Thymus (tissue), 11 donors: ENCODE measurements around the gene PBXIP1. TPM values are rescaled to one million over a fixed set of nuclear protein-coding genes. Genes with fewer than 3 reads are reported as not detected.

Source experiments
- DNase-seq, 9 donors: peaks; one replicate each; pipeline ENCODE4 v3.0.0-alpha.2; 2013; ENCODE audit warnings: low spot score in 9 of 9, low read depth in 6 of 9, missing footprints in 1 of 9
- H3K27ac ChIP-seq, 2 donors: one replicate each; pipeline ENCODE4 v1.5.1; 2013; ENCODE audit warnings: control low read depth in 1 of 2, low read depth in 1 of 2, low read length in 1 of 2, mild to moderate bottlenecking in 1 of 2, moderate library complexity in 1 of 2
- H3K27me3 ChIP-seq, 2 donors: one replicate each; pipeline ENCODE4 v1.5.1; 2013; ENCODE audit warnings: low read length in 1 of 2; ENCODE audit not compliant: control insufficient read depth in 2 of 2, insufficient read depth in 1 of 2
- H3K36me3 ChIP-seq, 2 donors: one replicate each; pipeline ENCODE4 v1.5.1; 2013; ENCODE audit warnings: low read length in 1 of 2, mild to moderate bottlenecking in 1 of 2, moderate library complexity in 1 of 2; ENCODE audit not compliant: control insufficient read depth in 2 of 2, insufficient read depth in 2 of 2
- H3K4me1 ChIP-seq, 2 donors: one replicate each; pipeline ENCODE4 v1.5.1; 2013; ENCODE audit warnings: low read length in 2 of 2; ENCODE audit not compliant: control insufficient read depth in 2 of 2, insufficient read depth in 2 of 2
- H3K4me3 ChIP-seq, 2 donors: one replicate each; pipeline ENCODE4 v1.5.1; 2013; ENCODE audit warnings: low read length in 2 of 2, control low read depth in 1 of 2, mild to moderate bottlenecking in 1 of 2
- H3K9me3 ChIP-seq, 2 donors: one replicate each; pipeline ENCODE4 v1.5.1; 2013; ENCODE audit warnings: low read length in 1 of 2, mild to moderate bottlenecking in 1 of 2; ENCODE audit not compliant: control insufficient read depth in 2 of 2, insufficient read depth in 1 of 2
- WGBS: extraction: QIAGEN DNeasy Blood & Tissue Kit; methylation state at CpG from one replicate; pipeline ENCODE4 v1.1.7; 2013; 5-methylcytosine and 5-hydroxymethylcytosine counted together
- polyA plus RNA-seq: library from polyadenylated mRNA; stranded (reverse); fragments of 200-250 nt; gene quantifications from one replicate; pipeline ENCODE4 v1.2.3, GENCODE V29; 2013
- total RNA-seq: library from RNA; stranded (reverse); fragments of 120-200 nt; gene quantifications from one replicate; pipeline ENCODE4 v1.2.4, GENCODE V29; 2013
- donor health status: healthy.

The PBXIP1 gene
- total and polyA plus RNA-seq, 2 donors, result 91.5 to 104 TPM

DNA sequence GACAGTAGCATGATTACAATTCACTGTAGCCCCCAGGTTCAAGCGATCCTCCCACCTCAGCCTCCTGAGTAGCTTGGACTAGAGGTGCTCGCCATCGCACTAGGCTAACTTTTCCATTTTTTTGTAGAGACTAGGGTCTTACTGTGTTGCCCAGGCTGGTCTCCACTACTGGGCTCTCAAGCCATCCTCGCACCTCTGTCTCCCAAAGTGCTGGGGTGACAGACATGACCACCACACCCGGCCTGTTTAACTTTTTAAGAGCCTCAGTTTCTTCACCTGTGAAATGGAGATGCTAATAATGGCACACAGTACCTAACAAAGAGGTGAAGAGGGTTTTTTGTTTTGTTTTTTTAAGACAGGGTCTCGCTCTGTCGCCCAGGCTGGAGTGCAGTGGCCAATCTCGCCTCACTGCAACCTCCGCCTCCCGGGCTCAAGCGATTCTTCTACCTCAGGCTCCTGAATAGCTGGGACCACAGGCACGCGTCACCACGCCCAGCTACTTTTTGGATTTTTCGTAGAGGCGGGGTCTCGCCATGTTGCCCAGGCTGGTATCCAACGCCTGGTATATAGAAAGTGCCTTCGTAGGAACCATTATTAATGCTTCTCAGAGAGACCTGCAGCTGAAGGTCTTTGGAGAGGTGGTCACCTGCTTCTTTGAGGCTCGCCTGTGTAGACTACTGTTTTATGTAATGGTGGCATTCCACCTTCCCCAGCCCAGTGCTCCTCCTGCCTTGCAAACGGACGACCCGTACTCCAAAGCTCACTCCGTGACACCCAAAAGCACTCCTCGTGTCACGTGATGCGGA lies 19.9 kb downstream of the PBXIP1 start:
- H3K27me3 ChIP-seq, result no peaks in the 10 kb centered on the region
- H3K36me3 ChIP-seq, result peaks cover 0 to 5% of the 10 kb centered on the region in 2 donors
- peaks cover 0 to 4% of the 10 kb centered on the region in 2 donors for H3K9me3 ChIP-seq
- peak overlapping the region; percentile 95 to 100 for H3K27ac ChIP-seq
- 57% methylated on average over 27 of the region's 27 CpGs for WGBS
- no peak for DNase-seq
- H3K4me3 ChIP-seq, result peak overlapping the region; percentile 65 to 67
- H3K4me1 ChIP-seq, result peaks cover 7 to 44% of the 10 kb centered on the region in 2 donors

DNA sequence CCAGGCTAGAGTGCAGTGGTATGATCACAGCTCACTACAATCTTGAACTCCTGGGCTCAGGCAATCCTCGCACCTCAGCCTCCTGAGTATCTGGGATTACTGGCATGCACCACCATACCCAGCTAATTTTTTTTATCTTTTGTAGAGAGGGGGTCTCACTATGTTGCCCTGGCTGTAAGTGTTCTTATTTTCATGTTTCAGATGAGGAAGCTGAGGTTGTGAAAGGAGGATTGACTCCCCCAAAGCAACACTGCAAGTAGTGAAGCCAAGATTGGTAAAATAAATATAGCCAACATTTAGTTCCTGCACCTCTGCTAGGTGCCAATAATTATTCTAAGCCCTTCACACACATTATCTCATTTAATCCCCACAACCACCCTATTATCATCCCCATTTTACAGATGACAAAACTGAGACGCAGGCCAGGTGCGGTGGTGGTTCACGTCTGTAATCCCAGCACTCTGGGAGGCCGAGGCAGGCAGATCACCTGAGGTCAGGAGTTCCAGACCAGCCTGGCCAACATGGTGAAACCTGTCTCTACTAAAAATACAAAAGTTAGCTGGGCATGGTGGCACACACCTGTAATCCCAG lies 21.4 kb downstream of the PBXIP1 start:
- Histone ChIP-seq H3K4me1 (peaks cover 7 to 30% of the 10 kb centered on the region in 2 donors), H3K27me3 (no peaks in the 10 kb centered on the region), H3K36me3 (peaks cover 5 to 7% of the 10 kb centered on the region in 2 donors), H3K4me3 (no peak overlapping the region), H3K27ac (no peak overlapping the region), H3K9me3 (peaks cover 0 to 4% of the 10 kb centered on the region in 2 donors)
- 97% methylated on average over 5 of the region's 5 CpGs for WGBS
- DNase-seq, result no peak

DNA sequence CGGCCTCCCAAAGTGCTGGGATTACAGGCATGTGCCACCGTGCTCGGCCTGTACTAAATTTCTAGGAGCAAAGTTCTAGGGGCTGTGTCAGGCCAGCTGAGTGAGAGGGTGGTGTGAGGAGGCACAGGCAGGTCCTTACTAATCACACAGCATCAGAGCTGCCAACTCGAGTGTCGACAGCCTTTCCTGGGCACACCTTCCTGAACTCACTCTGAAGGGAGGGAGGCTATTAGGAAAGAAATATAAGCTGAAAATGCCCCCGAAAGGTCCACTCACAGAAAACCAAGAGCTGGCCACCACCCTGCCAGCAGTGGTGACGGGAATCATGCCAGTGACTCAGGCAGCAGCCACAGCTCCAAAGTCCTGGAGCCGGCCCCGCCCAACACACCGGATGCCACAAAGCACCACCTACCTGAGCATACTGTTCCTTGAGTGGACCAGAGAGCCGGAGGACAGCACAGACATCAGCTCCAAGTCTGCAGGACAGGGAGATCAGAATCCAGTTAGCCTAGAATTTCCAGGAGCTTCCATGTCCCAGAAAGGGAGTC lies 23.9 kb downstream of the PBXIP1 start:
- H3K4me1 ChIP-seq, result peaks cover 7 to 14% of the 10 kb centered on the region in 2 donors
- peaks cover 11 to 15% of the 10 kb centered on the region in 2 donors for H3K36me3 ChIP-seq
- no peak for DNase-seq
- H3K4me3 ChIP-seq, result no peak overlapping the region
- H3K27ac ChIP-seq, result no peak overlapping the region
- WGBS, result 98% methylated on average over 11 of the region's 11 CpGs
- no peaks in the 10 kb centered on the region for H3K9me3 ChIP-seq
- no peaks in the 10 kb centered on the region for H3K27me3 ChIP-seq

DNA sequence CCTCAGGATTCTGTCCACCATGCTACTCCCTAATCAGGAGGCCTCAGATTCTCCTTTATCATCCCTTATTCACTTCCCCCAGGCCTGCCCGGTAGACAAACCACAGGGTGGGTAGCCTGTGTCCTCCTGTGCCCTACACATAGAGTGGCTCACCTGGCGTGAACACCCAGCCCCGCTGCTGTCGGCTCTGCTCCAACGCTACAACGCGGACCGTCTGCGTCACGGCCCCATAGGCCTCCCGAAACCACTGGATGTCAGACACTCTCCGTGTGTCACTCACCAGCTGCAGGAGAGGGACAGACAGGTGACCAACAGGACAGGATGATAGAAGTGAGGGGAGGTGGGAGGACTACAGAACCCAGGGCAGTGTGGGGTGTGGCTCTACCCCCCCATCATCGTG lies 29.7 kb downstream of the PBXIP1 start:
- Histone ChIP-seq H3K9me3 (no peaks in the 10 kb centered on the region), H3K4me3 (no peak overlapping the region), H3K27ac (no peak overlapping the region), H3K4me1 (peaks cover 0 to 8% of the 10 kb centered on the region in 2 donors), H3K27me3 (no peaks in the 10 kb centered on the region), H3K36me3 (peaks cover 38 to 50% of the 10 kb centered on the region in 2 donors)
- DNase-seq, result no peak
- WGBS, result 81% methylated on average over 13 of the region's 13 CpGs

DNA sequence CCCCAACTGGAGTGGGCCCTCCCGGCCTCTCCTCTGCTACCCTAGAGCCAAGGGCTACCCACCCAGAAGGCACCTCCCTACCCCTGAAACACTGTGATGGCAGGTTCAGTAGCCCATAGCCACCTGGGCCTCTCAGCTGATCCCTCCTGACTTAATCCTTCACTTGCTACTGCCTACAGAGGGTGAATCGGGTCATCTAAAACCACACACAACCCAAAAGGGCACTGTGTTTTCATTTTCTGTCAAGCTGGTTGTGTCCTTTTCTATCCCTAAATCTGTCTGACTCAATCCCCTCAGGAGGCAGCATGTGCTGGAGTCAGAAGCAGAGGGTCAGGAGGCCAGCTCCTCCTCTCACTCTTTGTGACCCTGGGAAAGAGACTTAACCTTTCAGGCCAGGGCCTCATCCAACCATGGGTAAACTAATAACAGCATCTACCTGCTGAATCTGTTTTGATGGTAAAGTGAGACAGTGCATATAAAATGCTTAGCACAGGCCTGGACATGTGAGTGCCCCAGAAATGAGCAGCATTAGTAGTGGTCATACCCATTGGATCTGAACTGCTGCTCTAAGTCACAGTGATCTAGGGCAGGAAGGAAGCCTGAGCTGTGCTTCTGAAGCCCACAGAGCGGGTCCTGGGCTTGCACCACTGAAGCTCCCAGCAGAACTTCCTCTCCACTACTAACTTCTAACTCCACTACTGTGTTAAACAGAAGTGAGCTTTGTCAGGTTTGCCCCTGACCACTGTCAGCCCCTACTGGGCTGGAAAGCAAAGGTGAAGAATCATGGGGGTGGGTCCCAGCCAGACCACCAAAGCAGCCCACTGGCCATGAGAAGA lies 30.3 kb downstream of the PBXIP1 start:
- no peaks in the 10 kb centered on the region for H3K27me3 ChIP-seq
- WGBS, result 96% methylated on average over 3 of the region's 3 CpGs
- H3K9me3 ChIP-seq, result no peaks in the 10 kb centered on the region
- H3K27ac ChIP-seq, result no peak overlapping the region
- peaks cover 0 to 8% of the 10 kb centered on the region in 2 donors for H3K4me1 ChIP-seq
- H3K4me3 ChIP-seq, result no peak overlapping the region
- DNase-seq, result no peak
- H3K36me3 ChIP-seq, result peaks cover 35 to 49% of the 10 kb centered on the region in 2 donors

DNA sequence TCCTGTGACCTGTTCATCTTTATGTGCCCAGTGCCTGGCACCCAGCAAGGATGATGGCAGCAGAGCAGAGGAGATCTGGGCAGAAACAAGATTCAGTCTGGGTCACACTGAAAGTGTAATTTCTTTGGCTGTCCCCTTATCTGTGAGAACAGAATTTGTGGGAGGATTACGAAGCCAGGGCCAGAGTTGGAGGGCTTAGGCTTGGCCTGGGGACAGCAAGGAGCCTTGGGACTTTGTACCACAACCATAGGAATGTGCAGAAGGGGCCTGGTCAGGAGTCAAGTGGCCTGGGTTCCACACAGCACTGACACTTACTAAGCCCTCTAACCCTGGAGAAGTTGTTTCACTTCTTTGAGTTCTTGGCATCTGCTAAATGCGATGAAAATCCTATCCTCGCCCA lies 32.2 kb downstream of the PBXIP1 start:
- no peaks in the 10 kb centered on the region for H3K27me3 ChIP-seq
- WGBS, result 99% methylated on average over 3 of the region's 3 CpGs
- H3K4me1 ChIP-seq, result peaks cover 0 to 8% of the 10 kb centered on the region in 2 donors
- no peak overlapping the region for H3K27ac ChIP-seq
- H3K4me3 ChIP-seq, result no peak overlapping the region
- peaks cover 35 to 42% of the 10 kb centered on the region in 2 donors for H3K36me3 ChIP-seq
- no peaks in the 10 kb centered on the region for H3K9me3 ChIP-seq
- DNase-seq, result no peak

DNA sequence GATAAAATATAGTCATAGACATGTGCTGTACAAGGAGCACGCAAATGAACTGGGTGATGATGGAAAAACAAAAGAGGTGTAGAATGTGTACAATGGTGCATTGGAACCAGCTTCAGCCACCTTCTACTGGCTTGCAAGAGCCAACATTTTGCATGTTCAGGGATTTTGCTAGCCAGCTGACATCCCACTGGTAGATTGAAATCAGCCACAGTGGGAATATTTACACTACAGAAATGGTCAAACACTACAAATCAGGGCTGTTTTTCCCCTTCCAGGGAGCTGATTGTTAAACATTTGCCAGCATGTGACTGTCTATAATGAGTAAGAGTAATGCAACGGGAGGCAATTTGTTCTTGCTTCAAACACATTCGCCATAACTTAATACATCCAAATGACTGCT lies 42.6 kb downstream of the PBXIP1 start:
- no peak for DNase-seq
- H3K27ac ChIP-seq, result no peak overlapping the region
- 97% methylated on average over 3 of the region's 3 CpGs for WGBS
- no peak overlapping the region for H3K4me3 ChIP-seq
- H3K36me3 ChIP-seq, result peaks cover 0 to 4% of the 10 kb centered on the region in 2 donors
- no peaks in the 10 kb centered on the region for H3K4me1 ChIP-seq
- no peaks in the 10 kb centered on the region for H3K27me3 ChIP-seq
- H3K9me3 ChIP-seq, result peaks cover 0 to 7% of the 10 kb centered on the region in 2 donors

DNA sequence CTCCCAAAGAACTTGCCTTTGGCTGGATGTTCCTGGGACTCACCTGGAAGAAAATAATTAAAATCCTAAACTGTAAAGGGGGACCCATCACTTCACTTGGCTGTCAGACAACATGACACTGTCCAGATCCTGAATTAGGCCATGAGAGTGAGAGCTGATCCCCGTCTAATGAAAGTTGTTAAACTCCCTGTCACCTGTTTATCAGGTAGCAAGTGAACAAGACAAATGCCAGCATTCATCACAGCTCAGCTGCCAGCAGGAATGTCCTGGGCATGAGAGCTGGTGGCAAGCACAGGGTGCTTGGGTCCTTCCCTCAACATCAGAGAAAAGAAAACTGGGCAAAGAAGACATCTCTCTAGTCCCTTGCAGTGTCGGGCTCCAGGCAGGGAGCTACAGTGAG lies 43.1 kb downstream of the PBXIP1 start:
- H3K4me1 ChIP-seq, result no peaks in the 10 kb centered on the region
- WGBS, result 93% methylated on average over 2 of the region's 2 CpGs
- H3K4me3 ChIP-seq, result no peak overlapping the region
- H3K27ac ChIP-seq, result no peak overlapping the region
- H3K27me3 ChIP-seq, result no peaks in the 10 kb centered on the region
- peaks cover 0 to 4% of the 10 kb centered on the region in 2 donors for H3K36me3 ChIP-seq
- no peak for DNase-seq
- peaks cover 0 to 8% of the 10 kb centered on the region in 2 donors for H3K9me3 ChIP-seq
